Hepatocyte (in vitro differentiated cells): ENCODE measurements around the gene TRA2B. TPM values are rescaled to one million over a fixed set of nuclear protein-coding genes. Genes with fewer than 3 reads are reported as not detected.

Experiments used
- DNase-seq: peaks from one replicate; pipeline ENCODE4 v3.0.0-alpha.2; 2016; ENCODE audit warnings: low spot score
- H2AFZ ChIP-seq: fragments of 200-600 bp; sonication (generic); 2 replicates; pipeline ENCODE4 v1.6.0; 2016; ENCODE audit warnings: antibody characterized with exemption, mild to moderate bottlenecking
- H3K27ac ChIP-seq: fragments of 200-600 bp; sonication (generic); 2 replicates; pipeline ENCODE4 v1.5.1; 2016; ENCODE audit warnings: mild to moderate bottlenecking
- H3K27me3 ChIP-seq: fragments of 200-600 bp; sonication (generic); 2 replicates; pipeline ENCODE4 v1.6.1; 2016
- H3K36me3 ChIP-seq: fragments of 200-600 bp; sonication (generic); replicated peaks from 2 replicates; pipeline ENCODE4 v1.5.1; 2016; ENCODE audit warnings: low read depth; ENCODE audit not compliant: insufficient read depth
- H3K4me1 ChIP-seq: fragments of 200-600 bp; sonication (generic); 2 replicates; pipeline ENCODE4 v1.5.1; 2016; ENCODE audit warnings: mild to moderate bottlenecking, moderate library complexity; ENCODE audit not compliant: insufficient read depth
- H3K4me2 ChIP-seq: fragments of 200-600 bp; sonication (generic); 2 replicates; pipeline ENCODE4 v1.6.0; 2016
- H3K4me3 ChIP-seq: fragments of 200-600 bp; sonication (generic); 2 replicates; pipeline ENCODE4 v1.5.1; 2016; ENCODE audit warnings: mild to moderate bottlenecking
- H3K79me2 ChIP-seq: fragments of 200-600 bp; sonication (generic); 2 replicates; pipeline ENCODE4 v1.6.0; 2017; ENCODE audit warnings: mild to moderate bottlenecking
- H3K9me2 ChIP-seq: fragments of 200-600 bp; sonication (generic); replicated peaks from 2 replicates; pipeline ENCODE4 v1.6.0; 2017; ENCODE audit warnings: mild to moderate bottlenecking; ENCODE audit not compliant: insufficient read depth
- H3K9me3 ChIP-seq: fragments of 200-600 bp; sonication (generic); 2 replicates; pipeline ENCODE4 v1.5.1; 2016; ENCODE audit warnings: low read depth, mild to moderate bottlenecking
- H4K20me1 ChIP-seq: fragments of 200-600 bp; sonication (generic); 2 replicates; pipeline ENCODE4 v1.6.0; 2016; ENCODE audit warnings: mild to moderate bottlenecking; ENCODE audit not compliant: insufficient read depth, poor library complexity, severe bottlenecking
- EZH2 ChIP-seq: fragments of 200-600 bp; sonication (generic); IDR thresholded peaks from 2 replicates; pipeline ENCODE4 v1.6.1; 2016; ENCODE audit warnings: antibody characterized with exemption, mild to moderate bottlenecking, borderline replicate concordance
- EZH2phosphoT487 ChIP-seq: fragments of 200-600 bp; sonication (generic); IDR thresholded peaks from one replicate; pipeline ENCODE4 v1.6.1; 2018; ENCODE audit warnings: antibody characterized with exemption, mild to moderate bottlenecking, low read depth, moderate library complexity; ENCODE audit not compliant: unreplicated experiment, severe bottlenecking
- WGBS: methylation state at CpG from one replicate; pipeline ENCODE4 v1.1.6; 2016; ENCODE audit warnings: low lambda C conversion rate; ENCODE audit errors: missing lambda C conversion rate; 5-methylcytosine and 5-hydroxymethylcytosine counted together
- polyA plus RNA-seq: library from polyadenylated mRNA; unstranded; fragments of >200 nt; fragmentation: Nextera tagmentation; extraction: Ambion mirVana; gene quantifications from 2 replicates; pipeline ENCODE4 v1.2.1, GENCODE V29; 2016
- total RNA-seq: library from RNA; depleted of rRNA; stranded (reverse); fragments of >200 nt; gene quantifications from 2 replicates; pipeline ENCODE4 v1.2.3, GENCODE V29; 2014
- TF ChIP-seq, protein P1 (sequence below): fragments of 200-600 bp; sonication (generic); IDR thresholded peaks from 2 replicates; pipeline ENCODE4 v1.5.1; 2016; ENCODE audit warnings: antibody characterized with exemption, mild to moderate bottlenecking; ENCODE audit not compliant: poor library complexity

TRA2B gene
- total and polyA plus RNA-seq, 2 experiments from 2014 or later: 93.6 to 135 TPM

DNA sequence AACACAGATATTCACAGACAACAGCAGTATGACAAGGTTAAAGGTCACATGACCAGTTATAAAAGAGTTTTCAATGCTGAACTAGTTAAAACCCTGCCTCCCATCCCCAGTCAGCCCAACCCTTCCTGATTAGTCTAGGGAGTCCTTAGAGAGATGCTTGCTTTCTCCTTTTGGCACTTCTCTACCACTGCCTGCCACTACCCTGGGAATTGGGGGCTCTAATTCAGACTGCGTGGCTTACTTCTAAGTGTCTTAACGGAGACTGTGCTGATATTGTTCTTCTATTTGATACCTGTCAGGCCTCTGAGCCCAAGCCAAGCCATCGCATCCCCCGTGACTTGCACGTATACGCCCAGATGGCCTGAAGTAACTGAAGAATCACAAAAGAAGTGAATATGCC is 11.7 kb upstream of the TRA2B start:
- H3K4me2 ChIP-seq: no peak overlapping the region
- no peak overlapping the region for H3K27ac ChIP-seq
- no peaks in the 10 kb centered on the region for H4K20me1 ChIP-seq
- 94% methylated on average over 5 of the region's 6 CpGs for WGBS
- no peaks in the 10 kb centered on the region for H3K36me3 ChIP-seq
- no peak overlapping the region for H2AFZ ChIP-seq
- no peak for DNase-seq
- no peaks in the 10 kb centered on the region for H3K9me2 ChIP-seq
- no peak for TF ChIP-seq EZH2
- TF ChIP-seq, protein P1, sequence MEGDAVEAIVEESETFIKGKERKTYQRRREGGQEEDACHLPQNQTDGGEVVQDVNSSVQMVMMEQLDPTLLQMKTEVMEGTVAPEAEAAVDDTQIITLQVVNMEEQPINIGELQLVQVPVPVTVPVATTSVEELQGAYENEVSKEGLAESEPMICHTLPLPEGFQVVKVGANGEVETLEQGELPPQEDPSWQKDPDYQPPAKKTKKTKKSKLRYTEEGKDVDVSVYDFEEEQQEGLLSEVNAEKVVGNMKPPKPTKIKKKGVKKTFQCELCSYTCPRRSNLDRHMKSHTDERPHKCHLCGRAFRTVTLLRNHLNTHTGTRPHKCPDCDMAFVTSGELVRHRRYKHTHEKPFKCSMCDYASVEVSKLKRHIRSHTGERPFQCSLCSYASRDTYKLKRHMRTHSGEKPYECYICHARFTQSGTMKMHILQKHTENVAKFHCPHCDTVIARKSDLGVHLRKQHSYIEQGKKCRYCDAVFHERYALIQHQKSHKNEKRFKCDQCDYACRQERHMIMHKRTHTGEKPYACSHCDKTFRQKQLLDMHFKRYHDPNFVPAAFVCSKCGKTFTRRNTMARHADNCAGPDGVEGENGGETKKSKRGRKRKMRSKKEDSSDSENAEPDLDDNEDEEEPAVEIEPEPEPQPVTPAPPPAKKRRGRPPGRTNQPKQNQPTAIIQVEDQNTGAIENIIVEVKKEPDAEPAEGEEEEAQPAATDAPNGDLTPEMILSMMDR: no peak
- TF ChIP-seq EZH2phosphoT487: no peak
- H3K27me3 ChIP-seq: no peaks in the 10 kb centered on the region
- no peaks in the 10 kb centered on the region for H3K9me3 ChIP-seq
- no peaks in the 10 kb centered on the region for H3K79me2 ChIP-seq
- no peak overlapping the region for H3K4me3 ChIP-seq
- no peaks in the 10 kb centered on the region for H3K4me1 ChIP-seq

DNA sequence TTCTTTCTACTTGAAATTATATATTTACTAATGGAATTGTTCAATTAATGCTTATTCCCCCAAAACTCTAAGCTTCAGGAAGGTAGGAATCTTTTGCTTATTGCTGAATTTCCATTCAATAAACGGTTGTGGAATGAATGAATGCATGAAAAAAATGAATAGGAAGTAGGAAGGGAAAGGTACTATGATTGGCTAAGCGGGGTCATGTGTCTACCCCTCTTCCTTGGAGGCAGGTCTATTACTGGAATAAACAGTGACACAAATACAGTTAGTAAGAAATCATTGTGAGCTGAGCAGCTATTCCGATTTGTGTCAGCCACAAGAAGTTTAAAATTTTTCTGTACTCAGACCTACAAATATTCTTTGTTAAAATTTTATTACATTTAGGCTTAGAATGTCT is 10.5 kb upstream of the TRA2B start:
- Histone ChIP-seq H2AFZ (no peak overlapping the region), H3K4me2 (no peak overlapping the region), H3K9me3 (no peaks in the 10 kb centered on the region), H3K36me3 (no peaks in the 10 kb centered on the region), H3K4me3 (no peak overlapping the region), H3K27ac (no peak overlapping the region), H4K20me1 (no peaks in the 10 kb centered on the region), H3K4me1 (peaks cover under 1% of the 10 kb centered on the region), H3K9me2 (no peaks in the 10 kb centered on the region), H3K79me2 (no peaks in the 10 kb centered on the region), H3K27me3 (no peaks in the 10 kb centered on the region)
- WGBS: 91% methylated on average over 3 of the region's 3 CpGs
- TF ChIP-seq, protein P1: no peak
- no peak for TF ChIP-seq EZH2
- TF ChIP-seq EZH2phosphoT487: no peak
- DNase-seq: no peak

DNA sequence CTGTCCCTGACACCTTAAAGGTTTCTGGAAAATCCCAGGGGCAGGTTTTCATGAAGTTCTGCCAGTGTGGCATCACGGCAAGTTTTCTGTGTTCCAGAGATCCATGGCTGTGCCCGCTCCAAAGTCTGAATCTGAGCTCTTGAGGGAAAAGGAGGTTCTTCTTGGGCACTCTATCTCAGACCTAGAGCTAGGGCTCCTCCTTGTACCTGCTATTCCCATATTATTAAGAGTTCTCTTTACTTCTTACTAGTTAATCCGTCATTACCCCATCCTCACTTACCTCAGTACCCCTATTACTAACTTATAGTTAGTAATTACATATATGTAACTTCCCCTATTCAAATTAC is 5.9 kb upstream of the TRA2B start:
- H3K4me1 ChIP-seq: peaks cover 5% of the 10 kb centered on the region
- WGBS: 29% methylated on average over 3 of the region's 3 CpGs
- H3K9me2 ChIP-seq: no peaks in the 10 kb centered on the region
- H3K36me3 ChIP-seq: no peaks in the 10 kb centered on the region
- peak overlapping the region; percentile 4 for H2AFZ ChIP-seq
- DNase-seq: no peak
- H4K20me1 ChIP-seq: no peaks in the 10 kb centered on the region
- no peaks in the 10 kb centered on the region for H3K79me2 ChIP-seq
- no peak overlapping the region for H3K4me3 ChIP-seq
- H3K27me3 ChIP-seq: no peaks in the 10 kb centered on the region
- no peak overlapping the region for H3K4me2 ChIP-seq
- H3K27ac ChIP-seq: no peak overlapping the region
- TF ChIP-seq EZH2phosphoT487 (no peak), EZH2 (no peak)
- TF ChIP-seq, protein P1: no peak
- H3K9me3 ChIP-seq: no peaks in the 10 kb centered on the region
